Astrocyte (in vitro differentiated cells and primary cell): ENCODE data around the gene RBM44. TPM values are rescaled to one million over a fixed set of nuclear protein-coding genes. Genes with fewer than 3 reads are reported as not detected.

Experiments
- DNase-seq: peaks from one replicate; pipeline ENCODE4 v3.0.0-alpha.2; 2010; ENCODE audit warnings: low read depth
- FAIRE-seq: peaks from 2 replicates; lab custom pipeline; 2011; peaks lifted over from hg19 to GRCh38; lab: Jason Lieb, UNC
- H2AFZ ChIP-seq: 2 replicates; pipeline ENCODE4 v1.6.0; 2012; ENCODE audit warnings: low read depth, low read length, inconsistent platforms
- H3K27ac ChIP-seq: 2 replicates; pipeline ENCODE4 v1.5.1; 2011; ENCODE audit warnings: low read depth, low read length, inconsistent platforms
- H3K27me3 ChIP-seq: 2 replicates; pipeline ENCODE4 v1.6.0; 2011; ENCODE audit warnings: low read length, inconsistent platforms; ENCODE audit not compliant: insufficient read depth
- H3K36me3 ChIP-seq: 2 replicates; pipeline ENCODE4 v1.5.1; 2011; ENCODE audit warnings: low read length, inconsistent platforms; ENCODE audit not compliant: insufficient read depth
- H3K4me1 ChIP-seq: 2 replicates; pipeline ENCODE4 v1.5.1; 2011; ENCODE audit warnings: low read length, inconsistent platforms; ENCODE audit not compliant: insufficient read depth
- H3K4me2 ChIP-seq: 2 replicates; pipeline ENCODE4 v1.6.0; 2012; ENCODE audit warnings: low read length, inconsistent platforms
- H3K4me3 ChIP-seq: 2 replicates; pipeline ENCODE4 v1.5.1; 2011; ENCODE audit warnings: low read depth, mild to moderate bottlenecking, low read length, inconsistent platforms; ENCODE audit not compliant: insufficient read depth
- H3K79me2 ChIP-seq: 2 replicates; pipeline ENCODE4 v1.6.0; 2012; ENCODE audit warnings: mild to moderate bottlenecking, low read length, inconsistent platforms; ENCODE audit not compliant: insufficient read depth
- H3K9ac ChIP-seq: 2 replicates; pipeline ENCODE4 v1.6.0; 2012; ENCODE audit warnings: mild to moderate bottlenecking, low read length, inconsistent platforms
- H3K9me3 ChIP-seq: 2 replicates; pipeline ENCODE4 v1.5.1; 2012; ENCODE audit warnings: low read depth, mild to moderate bottlenecking, low read length, inconsistent platforms; ENCODE audit not compliant: insufficient read depth
- H4K20me1 ChIP-seq: 2 replicates; pipeline ENCODE4 v1.6.0; 2012; ENCODE audit warnings: low read length, inconsistent platforms; ENCODE audit not compliant: insufficient read depth
- H3K27ac Mint-ChIP-seq: one replicate; pipeline ENCODE4 v1.8.0; 2021; ENCODE audit warnings: mild to moderate bottlenecking, mixed read lengths; ENCODE audit not compliant: unreplicated experiment
- H3K27me3 Mint-ChIP-seq: one replicate; pipeline ENCODE4 v1.8.0; 2021; ENCODE audit warnings: low read depth, mixed read lengths; ENCODE audit not compliant: unreplicated experiment
- H3K36me3 Mint-ChIP-seq: one replicate; pipeline ENCODE4 v1.8.0; 2021; ENCODE audit warnings: low read depth, mixed read lengths; ENCODE audit not compliant: unreplicated experiment
- H3K4me1 Mint-ChIP-seq: one replicate; pipeline ENCODE4 v1.8.0; 2021; ENCODE audit warnings: low read depth, mixed read lengths; ENCODE audit not compliant: unreplicated experiment
- H3K4me3 Mint-ChIP-seq: one replicate; pipeline ENCODE4 v1.8.0; 2021; ENCODE audit warnings: mild to moderate bottlenecking, moderate library complexity, mixed read lengths; ENCODE audit not compliant: unreplicated experiment
- H3K9me3 Mint-ChIP-seq: one replicate; pipeline ENCODE4 v1.8.0; 2021; ENCODE audit warnings: mild to moderate bottlenecking, mixed read lengths; ENCODE audit not compliant: unreplicated experiment
- EZH2 ChIP-seq: IDR thresholded peaks from 2 replicates; pipeline ENCODE4 v1.6.1; 2012; ENCODE audit warnings: mild to moderate bottlenecking, low read length, inconsistent platforms; ENCODE audit not compliant: insufficient read depth
- total RNA-seq: library from RNA; stranded (reverse); gene quantifications from 2 replicates; pipeline ENCODE4 v1.2.1, GENCODE V29; 2021
- TF ChIP-seq, protein P1 (sequence below): IDR thresholded peaks from 2 replicates; pipeline ENCODE4 v1.5.1; 2011; ENCODE audit warnings: low read depth, mild to moderate bottlenecking, inconsistent platforms, low read length, moderate library complexity; ENCODE audit not compliant: insufficient read depth

Gene RBM44
- total RNA-seq, 1 donor from 2014 or later: 0.32 TPM

DNA sequence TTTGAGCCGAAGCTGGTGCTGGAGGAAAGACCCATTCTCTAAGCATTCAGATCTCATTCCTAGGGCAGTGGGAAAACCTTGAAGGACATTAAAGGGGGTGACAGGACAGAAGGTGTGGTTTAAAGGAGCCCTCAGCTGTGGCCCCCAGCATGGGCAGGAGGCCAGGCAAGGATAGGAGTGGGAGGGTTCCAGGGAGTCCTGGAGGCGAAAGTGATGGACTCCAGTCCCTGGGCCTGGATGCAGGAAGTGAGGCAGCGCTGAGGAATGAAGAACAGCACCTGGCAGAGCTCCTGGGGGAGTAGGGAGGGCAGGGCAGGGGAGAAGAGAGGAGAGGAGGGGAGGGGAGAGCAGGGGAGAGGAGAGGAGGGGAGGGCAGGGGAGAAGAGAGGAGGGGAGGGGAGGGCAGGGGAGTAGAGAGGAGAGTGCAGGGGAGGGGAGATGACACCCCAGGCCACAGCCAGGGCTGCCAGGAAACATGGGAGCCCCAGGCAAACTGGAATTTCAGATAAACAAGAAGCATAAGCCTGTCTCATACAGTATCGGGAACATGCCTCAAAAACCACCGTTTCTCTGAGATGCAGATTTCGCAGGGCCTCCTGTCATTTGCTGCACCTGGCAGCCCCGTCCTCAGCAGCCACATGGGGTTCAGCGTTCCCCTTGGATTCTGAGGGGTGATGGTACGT is 66.5 kb downstream of the RBM44 start:
- Mint-ChIP-seq H3K27me3 (no peaks in the 10 kb centered on the region), H3K27ac (peak overlapping the region; percentile 93), H3K4me3 (no peak overlapping the region), H3K9me3 (no peaks in the 10 kb centered on the region), H3K36me3 (no peaks in the 10 kb centered on the region), H3K4me1 (peaks cover 42% of the 10 kb centered on the region)
- peak; percentile 78 for DNase-seq
- H3K9ac ChIP-seq: peak overlapping the region; percentile 72
- no peak for FAIRE-seq
- peaks cover 28% of the 10 kb centered on the region for H3K4me1 ChIP-seq
- no peaks in the 10 kb centered on the region for H3K9me3 ChIP-seq
- H3K27ac ChIP-seq: peak overlapping the region; percentile 93
- peak overlapping the region; percentile 6 for H3K4me3 ChIP-seq
- TF ChIP-seq, protein P1, sequence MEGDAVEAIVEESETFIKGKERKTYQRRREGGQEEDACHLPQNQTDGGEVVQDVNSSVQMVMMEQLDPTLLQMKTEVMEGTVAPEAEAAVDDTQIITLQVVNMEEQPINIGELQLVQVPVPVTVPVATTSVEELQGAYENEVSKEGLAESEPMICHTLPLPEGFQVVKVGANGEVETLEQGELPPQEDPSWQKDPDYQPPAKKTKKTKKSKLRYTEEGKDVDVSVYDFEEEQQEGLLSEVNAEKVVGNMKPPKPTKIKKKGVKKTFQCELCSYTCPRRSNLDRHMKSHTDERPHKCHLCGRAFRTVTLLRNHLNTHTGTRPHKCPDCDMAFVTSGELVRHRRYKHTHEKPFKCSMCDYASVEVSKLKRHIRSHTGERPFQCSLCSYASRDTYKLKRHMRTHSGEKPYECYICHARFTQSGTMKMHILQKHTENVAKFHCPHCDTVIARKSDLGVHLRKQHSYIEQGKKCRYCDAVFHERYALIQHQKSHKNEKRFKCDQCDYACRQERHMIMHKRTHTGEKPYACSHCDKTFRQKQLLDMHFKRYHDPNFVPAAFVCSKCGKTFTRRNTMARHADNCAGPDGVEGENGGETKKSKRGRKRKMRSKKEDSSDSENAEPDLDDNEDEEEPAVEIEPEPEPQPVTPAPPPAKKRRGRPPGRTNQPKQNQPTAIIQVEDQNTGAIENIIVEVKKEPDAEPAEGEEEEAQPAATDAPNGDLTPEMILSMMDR: no peak
- TF ChIP-seq EZH2: no peak
- no peaks in the 10 kb centered on the region for H3K27me3 ChIP-seq
- peak overlapping the region; percentile 32 for H2AFZ ChIP-seq
- peaks cover 4% of the 10 kb centered on the region for H3K79me2 ChIP-seq
- H3K36me3 ChIP-seq: no peaks in the 10 kb centered on the region
- H4K20me1 ChIP-seq: no peaks in the 10 kb centered on the region
- peak overlapping the region; percentile 85 for H3K4me2 ChIP-seq

GRCh38 chr2:237865623-237866041 is 67.1 kb downstream of the RBM44 start:
- H2AFZ ChIP-seq: peak overlapping the region; percentile 32
- FAIRE-seq: no peak
- Mint-ChIP-seq H3K36me3 (no peaks in the 10 kb centered on the region), H3K27ac (peak overlapping the region; percentile 93), H3K4me1 (peaks cover 46% of the 10 kb centered on the region), H3K4me3 (no peak overlapping the region), H3K27me3 (no peaks in the 10 kb centered on the region), H3K9me3 (no peaks in the 10 kb centered on the region)
- peak overlapping the region; percentile 85 for H3K4me2 ChIP-seq
- TF ChIP-seq EZH2: no peak
- no peaks in the 10 kb centered on the region for H3K36me3 ChIP-seq
- peak overlapping the region; percentile 93 for H3K27ac ChIP-seq
- H4K20me1 ChIP-seq: no peaks in the 10 kb centered on the region
- peaks cover 28% of the 10 kb centered on the region for H3K4me1 ChIP-seq
- peaks cover 5% of the 10 kb centered on the region for H3K79me2 ChIP-seq
- no peaks in the 10 kb centered on the region for H3K9me3 ChIP-seq
- H3K27me3 ChIP-seq: no peaks in the 10 kb centered on the region
- peak overlapping the region; percentile 72 for H3K9ac ChIP-seq
- H3K4me3 ChIP-seq: peak overlapping the region; percentile 15
- DNase-seq: no peak

DNA sequence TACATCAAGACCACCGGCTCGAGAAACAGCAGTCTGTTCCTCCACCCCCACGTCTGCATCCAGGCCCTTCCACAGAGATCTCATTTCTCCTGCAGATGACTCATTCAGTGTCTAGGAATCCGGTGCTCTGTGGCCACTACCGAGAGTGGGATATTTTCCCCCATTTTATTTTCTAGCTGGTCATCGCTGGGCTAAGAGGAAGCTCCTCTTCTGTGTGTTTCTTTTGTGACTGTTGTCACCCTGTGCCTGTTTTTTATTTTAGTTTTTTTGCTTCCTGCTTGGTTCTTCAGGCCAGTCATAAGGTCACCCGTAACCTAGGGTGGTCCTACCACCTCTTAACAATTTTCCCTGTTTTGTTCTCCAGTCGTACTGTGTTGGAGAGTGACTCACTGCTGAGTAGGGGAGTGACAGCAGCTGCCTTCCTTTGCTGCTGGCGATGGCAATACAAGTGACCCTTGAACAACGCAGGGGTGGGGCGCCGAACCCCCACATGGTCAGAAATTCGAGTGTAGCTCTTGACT is 67.6 kb downstream of the RBM44 start:
- H3K36me3 Mint-ChIP-seq: no peaks in the 10 kb centered on the region
- FAIRE-seq: peak; percentile 17
- peak overlapping the region; percentile 85 for H3K4me2 ChIP-seq

More for the DNA sequence above, 67.6 kb downstream of the RBM44 start:
- peak overlapping the region; percentile 93 for H3K27ac ChIP-seq
- H3K9ac ChIP-seq: peak overlapping the region; percentile 72
- Mint-ChIP-seq H3K4me3 (peak overlapping the region; percentile 55), H3K27ac (peak overlapping the region; percentile 93), H3K27me3 (no peaks in the 10 kb centered on the region), H3K4me1 (peaks cover 46% of the 10 kb centered on the region), H3K9me3 (no peaks in the 10 kb centered on the region)
- no peaks in the 10 kb centered on the region for H3K36me3 ChIP-seq
- H2AFZ ChIP-seq: peak overlapping the region; percentile 40
- peaks cover 6% of the 10 kb centered on the region for H3K79me2 ChIP-seq
- peak overlapping the region; percentile 15 for H3K4me3 ChIP-seq
- TF ChIP-seq, protein P1: no peak
- no peak for TF ChIP-seq EZH2
- no peaks in the 10 kb centered on the region for H3K27me3 ChIP-seq
- peak; percentile 85 for DNase-seq
- H4K20me1 ChIP-seq: no peaks in the 10 kb centered on the region
- H3K4me1 ChIP-seq: peaks cover 28% of the 10 kb centered on the region
- no peaks in the 10 kb centered on the region for H3K9me3 ChIP-seq
